ENCODE results near the gene OLIG1.

- TF ChIP-seq CTCF (IDR thresholded peaks at IDR 0.05; ENCODE audit: low read depth, low read length, poor library complexity, severe bottlenecking) (no peak), EZH2phosphoT487 (IDR thresholded peaks at IDR 0.05; ENCODE audit: borderline replicate concordance, low read length) (no peak)
These were observed 45.5 kb upstream of the OLIG1 start for GRCh38 chr21:33024201-33025103.

All from DOHH2 (cell line).